Right lobe of liver (tissue), 6 donors: Measurements from ENCODE around the gene ZNF253. TPM values are rescaled to one million over a fixed set of nuclear protein-coding genes. Genes with fewer than 3 reads are reported as not detected.
A peak's percentile ranks its signal among the peaks of the same experiment; 100 is the strongest.
"Not testable (repeated sequence)": the region's sequence is repeated elsewhere in the genome, so short reads cannot be mapped to it uniquely, and the experiment has no call there.

Experiments
- ATAC-seq, 4 donors: fragments of 200-7000 bp; cut with Tn5 transposase; one replicate each; pipeline ENCODE4 v1.9.1; 2020; ENCODE audit warnings: mild to moderate bottlenecking in 4 of 4, moderate library complexity in 4 of 4
- DNase-seq, 3 donors: peaks; one replicate each; pipeline ENCODE4 v3.0.0-alpha.2; 2020
- H3K27ac ChIP-seq, 3 donors: fragments of 200-600 bp; one replicate each; pipeline ENCODE4 v1.8.0; 2022
- H3K27me3 ChIP-seq, 2 donors: fragments of 200-600 bp; one replicate each; pipeline ENCODE4 v1.8.0; 2022
- H3K36me3 ChIP-seq, 4 donors: fragments of 200-600 bp; sonication (generic) in 1 of 4; one replicate each; pipeline versions ENCODE4 v1.5.1 to v1.8.0; 2017 to 2022; ENCODE audit warnings: control low read depth in 1 of 4
- H3K4me1 ChIP-seq, 4 donors: fragments of 200-600 bp; sonication (generic) in 1 of 4; one replicate each; pipeline versions ENCODE4 v1.5.1 to v1.8.0; 2017 to 2022; ENCODE audit warnings: control low read depth in 1 of 4
- H3K4me3 ChIP-seq, 3 donors: fragments of 200-600 bp; one replicate each; pipeline ENCODE4 v1.8.0; 2022
- H3K9me3 ChIP-seq, 4 donors: fragments of 200-600 bp; sonication (generic) in 1 of 4; one replicate each; pipeline versions ENCODE4 v1.5.1 to v1.8.0; 2017 to 2022; ENCODE audit warnings: control low read depth in 1 of 4
- POLR2A ChIP-seq: fragments of 450-650 bp; IDR thresholded peaks from one replicate; pipeline ENCODE4 v1.6.1; 2017; ENCODE audit warnings: antibody characterized with exemption, mild to moderate bottlenecking
- WGBS: methylation state at CpG from one replicate; pipeline ENCODE4 v1.1.6; 2018; ENCODE audit warnings: low coverage, low lambda C conversion rate; ENCODE audit not compliant: insufficient coverage; ENCODE audit errors: missing lambda C conversion rate; 5-methylcytosine and 5-hydroxymethylcytosine counted together
- intact Hi-C, 2 donors: fragments of 100-400 bp; cut with DNase I; formaldehyde crosslinking; loops; one replicate each; pipeline versions ENCODE4 v1.11.2 to v1.14.1; 2022
- total RNA-seq, 6 experiments: library from RNA; depleted of rRNA in 2 of 6; stranded (reverse); fragments of >200 nt in 2 of 6; fragmentation: NEBNext Ultra II Directional in 3 of 6; extraction: Animal tissue kit (Norgen Biotek cat#: 25700) in 3 of 6; gene quantifications; one replicate each; pipeline versions ENCODE4 v1.1.0 to v1.2.4, GENCODE V29; 2016 to 2023
- TF ChIP-seq, protein P1 (sequence below), 4 donors: fragments of 200-600 bp in 3 of 4; fragments of 450-650 bp in 1 of 4; IDR thresholded peaks; one replicate each; pipeline versions ENCODE4 v1.5.1 to v1.8.0; 2016 to 2022; ENCODE audit warnings: antibody characterized with exemption in 4 of 4, mild to moderate bottlenecking in 2 of 4
- donor health status: DM: no; HTN: yes; CAD: no.
- donor health status: DM: no; HTN: no; CAD: no.
- donor health status: DM: no; HTN: no; CAD: no.
- donor health status: DM: no; HTN: yes; CAD: no.
- donor health status: DM: no; HTN: yes; CAD: no.

The ZNF253 gene
- total RNA-seq, 6 experiments from 2014 or later: 3.6 to 6.7 (median 4.4) TPM

DNA sequence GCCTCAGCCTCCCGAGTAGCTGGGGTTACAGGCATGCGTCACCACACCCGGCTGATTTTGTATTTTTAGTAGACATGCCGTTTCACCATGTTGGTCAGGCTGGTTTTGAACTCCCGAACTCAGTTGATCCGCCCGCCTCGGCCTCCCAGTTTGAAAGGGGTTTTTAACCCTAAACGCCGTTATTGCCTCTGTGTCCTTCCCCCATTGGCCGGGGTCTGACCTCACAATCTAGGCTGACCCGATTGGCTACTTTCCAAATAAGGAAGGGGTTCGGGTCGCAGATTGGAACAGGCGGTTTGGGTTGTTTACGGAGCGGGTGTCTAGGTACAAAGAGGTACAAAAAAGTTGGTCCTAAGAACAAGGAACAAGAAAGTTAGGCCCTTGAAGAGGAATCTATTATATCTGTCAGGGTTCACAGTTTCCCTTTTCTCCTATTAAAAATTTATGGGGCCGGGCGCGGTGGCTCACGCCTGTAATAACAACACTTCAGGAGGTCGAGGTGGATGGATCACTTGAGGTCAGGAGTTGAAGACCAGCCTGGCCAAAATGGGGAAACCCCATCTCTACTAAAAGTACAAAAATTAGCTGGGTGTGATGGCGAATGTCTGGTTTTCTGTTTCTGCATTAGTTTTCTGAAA lies 1.0 kb downstream of the ZNF253 start:
- WGBS: 8% methylated on average over 19 of the region's 23 CpGs
- Histone ChIP-seq H3K27ac (peak overlapping the region; percentile 78 to 93 (median 89)), H3K36me3 (no peaks in the 10 kb centered on the region), H3K9me3 (peaks cover 0 to 5% (median 0%) of the 10 kb centered on the region in 4 donors), H3K4me1 (peaks cover 0 to 12% (median 0%) of the 10 kb centered on the region in 4 donors), H3K27me3 (no peaks in the 10 kb centered on the region), H3K4me3 (peak overlapping the region; percentile 79 to 82 (median 81))
- intact Hi-C loops: no loop called here
- no peak for DNase-seq
- ATAC-seq: no peak
- TF ChIP-seq, protein P1, sequence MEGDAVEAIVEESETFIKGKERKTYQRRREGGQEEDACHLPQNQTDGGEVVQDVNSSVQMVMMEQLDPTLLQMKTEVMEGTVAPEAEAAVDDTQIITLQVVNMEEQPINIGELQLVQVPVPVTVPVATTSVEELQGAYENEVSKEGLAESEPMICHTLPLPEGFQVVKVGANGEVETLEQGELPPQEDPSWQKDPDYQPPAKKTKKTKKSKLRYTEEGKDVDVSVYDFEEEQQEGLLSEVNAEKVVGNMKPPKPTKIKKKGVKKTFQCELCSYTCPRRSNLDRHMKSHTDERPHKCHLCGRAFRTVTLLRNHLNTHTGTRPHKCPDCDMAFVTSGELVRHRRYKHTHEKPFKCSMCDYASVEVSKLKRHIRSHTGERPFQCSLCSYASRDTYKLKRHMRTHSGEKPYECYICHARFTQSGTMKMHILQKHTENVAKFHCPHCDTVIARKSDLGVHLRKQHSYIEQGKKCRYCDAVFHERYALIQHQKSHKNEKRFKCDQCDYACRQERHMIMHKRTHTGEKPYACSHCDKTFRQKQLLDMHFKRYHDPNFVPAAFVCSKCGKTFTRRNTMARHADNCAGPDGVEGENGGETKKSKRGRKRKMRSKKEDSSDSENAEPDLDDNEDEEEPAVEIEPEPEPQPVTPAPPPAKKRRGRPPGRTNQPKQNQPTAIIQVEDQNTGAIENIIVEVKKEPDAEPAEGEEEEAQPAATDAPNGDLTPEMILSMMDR (IDR thresholded peaks at IDR 0.05): no peak
- TF ChIP-seq POLR2A: no peak

DNA sequence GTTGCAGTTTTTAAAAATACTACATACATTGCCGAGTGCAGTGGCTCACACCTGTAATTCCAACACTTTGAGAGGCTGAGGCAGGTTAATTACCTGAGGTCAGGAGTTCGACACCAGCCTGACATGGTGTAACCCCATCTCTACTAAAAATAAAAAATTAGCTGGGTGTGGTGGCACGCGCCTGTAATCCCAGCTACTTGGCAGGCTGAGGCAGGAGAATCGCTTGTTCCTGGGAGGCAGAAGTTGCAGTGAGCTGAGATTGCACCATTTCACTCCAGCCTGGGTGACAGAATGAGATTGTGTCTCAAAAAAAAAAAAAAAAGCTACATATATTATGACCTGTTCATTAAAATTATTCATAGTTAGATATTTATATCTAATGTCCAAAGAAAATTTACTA lies 4.4 kb downstream of the ZNF253 start:
- intact Hi-C loops, ATAC-seq, DNase-seq, H3K4me1 ChIP-seq, H3K27me3 ChIP-seq, H3K27ac ChIP-seq, H3K36me3 ChIP-seq, H3K4me3 ChIP-seq: not testable (repeated sequence)
- 80% methylated on average over 5 of the region's 5 CpGs for WGBS
- peaks cover 0 to 11% (median 7%) of the 10 kb centered on the region in 4 donors for H3K9me3 ChIP-seq

DNA sequence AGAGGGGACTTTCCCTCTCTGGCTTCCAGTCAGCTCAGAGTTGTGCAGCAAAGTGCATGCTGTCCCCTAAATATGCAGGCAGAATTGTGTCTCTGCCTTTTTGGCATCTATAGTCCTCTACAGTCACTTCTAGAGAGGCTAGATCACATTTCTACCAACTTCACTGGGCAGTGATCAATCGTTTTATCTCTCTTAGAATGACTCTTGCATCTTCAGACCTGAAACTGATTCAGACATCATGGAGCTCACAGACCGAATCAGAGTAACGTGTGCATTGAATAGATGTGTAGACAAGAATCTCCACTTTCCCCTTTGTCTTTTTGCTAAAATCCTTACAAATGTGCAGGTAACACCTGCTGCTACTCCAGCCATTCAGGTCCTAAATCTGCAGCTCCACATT lies 6.2 kb downstream of the ZNF253 start:
- peaks cover 0 to 14% (median 7%) of the 10 kb centered on the region in 4 donors for H3K9me3 ChIP-seq
- no peaks in the 10 kb centered on the region for H3K27me3 ChIP-seq
- no peak overlapping the region for H3K27ac ChIP-seq
- H3K36me3 ChIP-seq: peaks cover 0 to 4% (median 0%) of the 10 kb centered on the region in 4 donors
- TF ChIP-seq POLR2A: no peak
- TF ChIP-seq, protein P1 (IDR thresholded peaks at IDR 0.05): no peak
- 66% methylated on average over 3 of the region's 3 CpGs for WGBS
- no peak overlapping the region for H3K4me3 ChIP-seq
- intact Hi-C loops: no loop called here
- no peak for ATAC-seq
- peaks cover 0 to 8% (median 0%) of the 10 kb centered on the region in 4 donors for H3K4me1 ChIP-seq
- no peak for DNase-seq

DNA sequence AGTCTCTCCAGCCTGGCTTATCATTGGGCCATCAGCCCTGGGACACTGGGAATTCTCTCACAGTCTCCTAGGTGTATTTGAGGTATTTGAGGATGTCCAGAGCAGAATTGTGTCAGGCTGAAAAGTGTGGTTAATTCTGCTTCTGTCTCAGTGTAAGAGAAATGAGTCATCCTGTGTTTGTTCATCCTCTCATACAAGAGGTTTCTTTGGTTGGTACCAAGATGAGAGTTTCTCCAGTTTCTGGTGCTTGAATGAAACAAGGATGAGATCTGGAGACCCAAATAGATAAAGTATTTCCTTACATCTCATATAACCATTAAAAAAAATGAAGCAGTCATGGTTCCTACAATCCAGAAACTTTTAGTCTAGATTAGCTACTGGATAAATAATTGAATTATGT lies 7.7 kb downstream of the ZNF253 start:
- intact Hi-C loops: no loop called here
- no peak for DNase-seq
- Histone ChIP-seq H3K27ac (no peak overlapping the region), H3K27me3 (no peaks in the 10 kb centered on the region), H3K4me3 (no peak overlapping the region), H3K9me3 (peaks cover 0 to 18% (median 9%) of the 10 kb centered on the region in 4 donors), H3K36me3 (peaks cover 0 to 4% (median 0%) of the 10 kb centered on the region in 4 donors), H3K4me1 (no peaks in the 10 kb centered on the region)
- TF ChIP-seq POLR2A: no peak
- TF ChIP-seq, protein P1 (IDR thresholded peaks at IDR 0.05): no peak
- ATAC-seq: no peak

DNA sequence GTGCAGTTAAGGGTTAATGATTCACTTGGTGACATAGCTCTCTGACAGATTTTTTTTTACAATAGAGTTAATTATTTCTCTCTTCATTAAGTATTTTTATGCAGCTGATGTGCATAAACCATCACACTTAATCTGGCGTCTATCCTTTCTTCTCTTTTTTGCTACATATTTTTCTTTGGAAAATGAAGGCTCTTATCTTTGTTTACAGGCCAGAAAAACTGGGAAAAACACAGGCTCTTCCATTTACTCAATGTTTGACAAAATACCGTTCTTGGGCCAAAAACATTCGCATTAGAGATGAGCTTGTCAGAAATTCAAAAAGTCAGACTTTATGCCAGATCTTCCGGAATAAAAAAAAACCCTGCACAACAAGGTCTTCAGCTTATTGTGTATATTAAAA lies 12.0 kb downstream of the ZNF253 start:
- H3K27ac ChIP-seq: no peak overlapping the region
- peaks cover 0 to 17% (median 9%) of the 10 kb centered on the region in 4 donors for H3K9me3 ChIP-seq
- no peaks in the 10 kb centered on the region for H3K27me3 ChIP-seq
- no peak overlapping the region for H3K4me3 ChIP-seq
- TF ChIP-seq POLR2A: no peak
- TF ChIP-seq, protein P1 (IDR thresholded peaks at IDR 0.05): no peak
- H3K4me1 ChIP-seq: no peaks in the 10 kb centered on the region
- DNase-seq: no peak
- H3K36me3 ChIP-seq: peaks cover 0 to 6% (median 2%) of the 10 kb centered on the region in 4 donors
- 53% methylated on average over 4 of the region's 4 CpGs for WGBS
- no peak for ATAC-seq
- intact Hi-C loops: no loop called here
